Pancreas (tissue), 10 donors: Measurements from ENCODE around the gene CSRNP3. TPM values are rescaled to one million over a fixed set of nuclear protein-coding genes. Genes with fewer than 3 reads are reported as not detected.
"Not testable (repeated sequence)": the region's sequence is repeated elsewhere in the genome, so short reads cannot be mapped to it uniquely, and the experiment has no call there.

Source experiments
- ATAC-seq, 4 donors: fragments of 200-7000 bp; cut with Tn5 transposase; one replicate each; pipeline versions ENCODE4 v1.8.0 to v1.9.1; 2020; ENCODE audit warnings: mild to moderate bottlenecking in 4 of 4, moderate library complexity in 4 of 4
- DNase-seq, 6 donors: peaks; one replicate each; pipeline ENCODE4 v3.0.0-alpha.2; 2020
- FAIRE-seq: peaks from 2 replicates; lab custom pipeline; 2012; peaks lifted over from hg19 to GRCh38; lab: Jason Lieb, UNC
- H3K27ac ChIP-seq, 4 donors: fragments of 200-600 bp; sonication (generic); 1 replicate in 3 of 4; 2 replicates in 1 of 4; pipeline versions ENCODE4 v1.5.0 to v1.8.0; 2020
- H3K27me3 ChIP-seq, 4 donors: fragments of 200-600 bp; one replicate each; pipeline ENCODE4 v1.8.0; 2021
- H3K36me3 ChIP-seq, 3 donors: fragments of 200-600 bp; sonication (generic) in 1 of 3; one replicate each; pipeline versions ENCODE4 v1.5.0 to v1.8.0; 2020 to 2021
- H3K4me1 ChIP-seq, 3 donors: fragments of 200-600 bp; one replicate each; pipeline ENCODE4 v1.8.0; 2021
- H3K4me3 ChIP-seq, 4 donors: fragments of 200-600 bp; sonication (generic) in 2 of 4; one replicate each; pipeline versions ENCODE4 v1.5.0 to v1.8.0; 2020 to 2021
- H3K9me3 ChIP-seq, 4 donors: fragments of 200-600 bp; one replicate each; pipeline ENCODE4 v1.8.0; 2021
- CTCF ChIP-seq, 4 donors: fragments of 200-600 bp; sonication (generic) in 3 of 4; IDR thresholded peaks; one replicate each; pipeline versions ENCODE4 v1.5.0 to v1.8.0; 2021; ENCODE audit warnings: antibody characterized with exemption in 4 of 4
- whole genome bisulfite sequencing, 2 donors: extraction: QIAGEN DNeasy Blood & Tissue Kit; methylation state at CpG; one replicate each; pipeline ENCODE4 v1.1.7; 2013; 5-methylcytosine and 5-hydroxymethylcytosine counted together
- intact Hi-C, 3 donors: fragments of 100-400 bp; cut with DNase I; formaldehyde crosslinking; loops; one replicate each; pipeline versions ENCODE4 v1.11.1 to v1.14.2; 2022
- polyA plus RNA-seq, 2 donors: library from polyadenylated mRNA; stranded (reverse); fragments of 200-250 nt; gene quantifications; one replicate each; pipeline ENCODE4 v1.2.3, GENCODE V29; 2013
- total RNA-seq, 6 donors: library from RNA; stranded (reverse); fragmentation: NEBNext Ultra II Directional in 4 of 6; extraction: Animal tissue kit (Norgen Biotek cat#: 25700) in 4 of 6; gene quantifications; one replicate each; pipeline versions ENCODE4 v1.2.1 to v1.2.4, GENCODE V29; 2021 to 2023
- donor health status: healthy with polysubstance abuse.
- donor health status: DM: no; HTN: no; CAD: no; lungs with moderate emphysema.
- donor health status: DM: no; HTN: no; CAD: no.
- donor health status: control.
- donor health status: control.
- donor health status: Bipolar disorder and iron deficiency.
- donor health status: DM: yes; HTN: yes; CAD: no.
- donor health status: DM: no; HTN: no; CAD: no.
- donor health status: DM: no; HTN: no; CAD: no.
- donor health status: DM: yes; HTN: yes; CAD: no.

The CSRNP3 gene
- total and polyA plus RNA-seq, 8 donors: 0.91 to 4.8 (median 3.1) TPM

- Histone ChIP-seq H3K27ac (no peak overlapping the region), H3K9me3 (no peaks in the 10 kb centered on the region), H3K36me3 (no peaks in the 10 kb centered on the region), H3K4me3 (no peak overlapping the region), H3K27me3 (no peaks in the 10 kb centered on the region), H3K4me1 (peaks cover 0 to 11% (median 0%) of the 10 kb centered on the region in 3 donors)
- 50 to 63% methylated on average over 2 of the region's 2 CpGs for WGBS, 2 donors
- no peak for TF ChIP-seq CTCF (IDR thresholded peaks at IDR 0.05)
- DNase-seq (no peak), ATAC-seq (no peak), FAIRE-seq (no peak)
- intact Hi-C loops: no loop called here
Measured at GRCh38 chr2:165665614-165666013, 196.1 kb downstream of the CSRNP3 start.

GRCh38 chr2:165666073-165666472 is 196.6 kb downstream of the CSRNP3 start:
- H3K4me3 ChIP-seq, H3K27ac ChIP-seq, DNase-seq, H3K36me3 ChIP-seq, FAIRE-seq, H3K27me3 ChIP-seq, H3K9me3 ChIP-seq, ATAC-seq, intact Hi-C loops: not testable (repeated sequence)
- peaks cover 0 to 11% (median 0%) of the 10 kb centered on the region in 3 donors for H3K4me1 ChIP-seq

GRCh38 chr2:165666605-165667004 is 197.1 kb downstream of the CSRNP3 start:
- H3K4me1 ChIP-seq: peaks cover 0 to 11% (median 0%) of the 10 kb centered on the region in 3 donors
- intact Hi-C loops: no loop called here
- 91 to 100% methylated on average over 2 of the region's 2 CpGs for WGBS, 2 donors
- no peak for DNase-seq
- no peak for TF ChIP-seq CTCF (IDR thresholded peaks at IDR 0.05)
- H3K36me3 ChIP-seq: no peaks in the 10 kb centered on the region
- H3K4me3 ChIP-seq: no peak overlapping the region
- ATAC-seq: no peak
- no peaks in the 10 kb centered on the region for H3K27me3 ChIP-seq
- no peak for FAIRE-seq
- H3K27ac ChIP-seq: no peak overlapping the region
- H3K9me3 ChIP-seq: no peaks in the 10 kb centered on the region

GRCh38 chr2:165667375-165667774 is 197.9 kb downstream of the CSRNP3 start:
- H3K27ac ChIP-seq: no peak overlapping the region
- H3K4me1 ChIP-seq: peaks cover 0 to 10% (median 0%) of the 10 kb centered on the region in 3 donors
- no peak overlapping the region for H3K4me3 ChIP-seq
- no peak for ATAC-seq
- no peak for DNase-seq
- H3K27me3 ChIP-seq: no peaks in the 10 kb centered on the region
- TF ChIP-seq CTCF (IDR thresholded peaks at IDR 0.05): no peak
- WGBS, 2 donors: 48 to 50% methylated on average over 2 of the region's 2 CpGs
- no peak for FAIRE-seq
- intact Hi-C loops: no loop called here
- H3K9me3 ChIP-seq: no peaks in the 10 kb centered on the region
- no peaks in the 10 kb centered on the region for H3K36me3 ChIP-seq

- H3K4me1 ChIP-seq: peaks cover 0 to 8% (median 0%) of the 10 kb centered on the region in 3 donors
- ATAC-seq (peak in 3 of 4 donors; percentile 62 to 67 (median 66)), FAIRE-seq (no peak), DNase-seq (no peak)
- H3K36me3 ChIP-seq: no peaks in the 10 kb centered on the region
- H3K27ac ChIP-seq: no peak overlapping the region
- 60 to 63% methylated on average over 2 of the region's 2 CpGs for WGBS, 2 donors
- H3K9me3 ChIP-seq: no peaks in the 10 kb centered on the region
- TF ChIP-seq CTCF (IDR thresholded peaks at IDR 0.05): no peak
- no peak overlapping the region for H3K4me3 ChIP-seq
- intact Hi-C loops: no loop called here
- no peaks in the 10 kb centered on the region for H3K27me3 ChIP-seq
Measured at GRCh38 chr2:165674780-165675179, 205.3 kb downstream of the CSRNP3 start.
